Measurements from ENCODE around the gene ATP6V0C. TPM values are rescaled to one million over a fixed set of nuclear protein-coding genes. Genes with fewer than 3 reads are reported as not detected.

ATP6V0C gene
- total and polyA plus RNA-seq, 9 donors = 34.8 to 143 (median 119) TPM

GRCh38 chr16:2499890-2500429 is 13.8 kb upstream of the ATP6V0C start:
- no peaks in the 10 kb centered on the region for H3K27me3 ChIP-seq
- no peak overlapping the region for H3K27ac ChIP-seq
- no peaks in the 10 kb centered on the region for H3K36me3 ChIP-seq
- H3K4me3 ChIP-seq = no peak overlapping the region
- H3K9me3 ChIP-seq = no peaks in the 10 kb centered on the region
- no peak for DNase-seq
- intact Hi-C loops (cut with DNase I) = loop anchor here (2.0 to 10.0 kb wide), 4 partner anchors 65 to 159 kb away; partner anchors contain the start of genes ABCA3 (in 4 of the 4) and CCNF (in 1 of the 4)
- 86 to 87% (median 87%) methylated on average over 29 of the region's 29 CpGs for WGBS, 3 donors
- H3K4me1 ChIP-seq (ENCODE audit: insufficient read depth) = peaks cover 5% of the 10 kb centered on the region
- TF ChIP-seq POLR2A (IDR thresholded peaks at IDR 0.05) (no peak), EP300 (IDR thresholded peaks at IDR 0.05) (no peak), CTCF (IDR thresholded peaks at IDR 0.05) (no peak)

- H3K36me3 ChIP-seq = no peaks in the 10 kb centered on the region
- intact Hi-C loops (cut with DNase I) = loop anchor here (2.0 to 10.0 kb wide), 4 partner anchors 66 to 160 kb away; partner anchors contain the start of genes ABCA3 (in 4 of the 4) and CCNF (in 1 of the 4)
- H3K4me3 ChIP-seq = no peak overlapping the region
- H3K27ac ChIP-seq = no peak overlapping the region
- 72 to 82% (median 78%) methylated on average over 20 of the region's 20 CpGs for WGBS, 3 donors
- H3K4me1 ChIP-seq (ENCODE audit: insufficient read depth) = peaks cover 5% of the 10 kb centered on the region
- DNase-seq = no peak
- H3K9me3 ChIP-seq = no peaks in the 10 kb centered on the region
- H3K27me3 ChIP-seq = no peaks in the 10 kb centered on the region
- no peak for TF ChIP-seq POLR2A (IDR thresholded peaks at IDR 0.05)
Observed at GRCh38 chr16:2500430-2500917, 13.3 kb upstream of the ATP6V0C start.

- H3K27ac ChIP-seq = peak overlapping the region in 1 of 2 donors; percentile 73
- peak; percentile 98 for TF ChIP-seq CTCF (IDR thresholded peaks at IDR 0.05)
- TF ChIP-seq EP300 (IDR thresholded peaks at IDR 0.05) = no peak
Observed at GRCh38 chr16:2500918-2501750, 12.6 kb upstream of the ATP6V0C start.

GRCh38 chr16:2501946-2502895 is 11.5 kb upstream of the ATP6V0C start:
- 51 to 67% (median 59%) methylated on average over 16 to 18 of the region's 18 CpGs for WGBS, 3 donors
- no peaks in the 10 kb centered on the region for H3K27me3 ChIP-seq
- no peaks in the 10 kb centered on the region for H3K36me3 ChIP-seq
- intact Hi-C loops (cut with DNase I) = loop anchor here (2.0 to 10.0 kb wide), 4 partner anchors 67 to 161 kb away; partner anchors contain the start of genes ABCA3 (in 4 of the 4) and CCNF (in 1 of the 4)
- H3K4me1 ChIP-seq (ENCODE audit: insufficient read depth) = peaks cover 5% of the 10 kb centered on the region
- no peak overlapping the region for H3K27ac ChIP-seq
- no peak overlapping the region for H3K4me3 ChIP-seq
- no peak for DNase-seq
- no peak for TF ChIP-seq CTCF (IDR thresholded peaks at IDR 0.05)
- no peak for TF ChIP-seq POLR2A (IDR thresholded peaks at IDR 0.05)
- no peak for TF ChIP-seq EP300 (IDR thresholded peaks at IDR 0.05)
- H3K9me3 ChIP-seq = no peaks in the 10 kb centered on the region

More at GRCh38 chr16:2500918-2501750, 12.6 kb upstream of the ATP6V0C start:
- intact Hi-C loops (cut with DNase I) = loop anchor here (2.0 to 10.0 kb wide), 4 partner anchors 66 to 160 kb away; partner anchors contain the start of genes ABCA3 (in 4 of the 4) and CCNF (in 1 of the 4)
- Histone ChIP-seq H3K4me1 (ENCODE audit: insufficient read depth) (peaks cover 5% of the 10 kb centered on the region), H3K36me3 (no peaks in the 10 kb centered on the region), H3K4me3 (peak overlapping the region; percentile 1), H3K27me3 (no peaks in the 10 kb centered on the region), H3K9me3 (no peaks in the 10 kb centered on the region)
- DNase-seq = peak; percentile 82 to 93 (median 87)
- 24 to 31% (median 28%) methylated on average over 18 to 23 of the region's 23 CpGs for WGBS, 3 donors

Measured in ovary (tissue), 9 donors.